ENCODE results near the gene ALKAL2. TPM values are rescaled to one million over a fixed set of nuclear protein-coding genes. Genes with fewer than 3 reads are reported as not detected.
"Not testable (repeated sequence)": the region's sequence is repeated elsewhere in the genome, so short reads cannot be mapped to it uniquely, and the experiment has no call there.

The ALKAL2 gene, protein sequence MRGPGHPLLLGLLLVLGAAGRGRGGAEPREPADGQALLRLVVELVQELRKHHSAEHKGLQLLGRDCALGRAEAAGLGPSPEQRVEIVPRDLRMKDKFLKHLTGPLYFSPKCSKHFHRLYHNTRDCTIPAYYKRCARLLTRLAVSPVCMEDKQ
- 1 to 10 TPM in 7 of 12 donors, under 1 TPM in 3, not detected in 2; 0.57 to 2.1 (median 1.3) TPM for polyA plus RNA-seq (ENCODE audit: insufficient read length in 12 of 12)
- long read RNA-seq, donor 1, partial matches to known transcripts = 0 of 3 reads
- long read RNA-seq, donor 1, other reads (novel, unspliced or antisense) = 0 of 3 reads
- long read RNA-seq, donor 2 = 0 reads
- long read RNA-seq, donor 3 = 0 reads
- long read RNA-seq, donor 4 = 0 reads
- long read RNA-seq, donor 5, partial matches to known transcripts = 0 of 1 reads
- long read RNA-seq, donor 5, other reads (novel, unspliced or antisense) = 0 of 1 reads
- long read RNA-seq, donor 6 = 0 reads
- long read RNA-seq, donor 7 = 0 reads
- long read RNA-seq, donor 8 = 0 reads
- long read RNA-seq, donor 9, partial matches to known transcripts = 0 of 1 reads
- long read RNA-seq, donor 9, other reads (novel, unspliced or antisense) = 0 of 1 reads
- long read RNA-seq, donor 10 = 0 reads
- long read RNA-seq, donor 11, partial matches to known transcripts = 0 of 1 reads
- long read RNA-seq, donor 11, other reads (novel, unspliced or antisense) = 0 of 1 reads

DNA sequence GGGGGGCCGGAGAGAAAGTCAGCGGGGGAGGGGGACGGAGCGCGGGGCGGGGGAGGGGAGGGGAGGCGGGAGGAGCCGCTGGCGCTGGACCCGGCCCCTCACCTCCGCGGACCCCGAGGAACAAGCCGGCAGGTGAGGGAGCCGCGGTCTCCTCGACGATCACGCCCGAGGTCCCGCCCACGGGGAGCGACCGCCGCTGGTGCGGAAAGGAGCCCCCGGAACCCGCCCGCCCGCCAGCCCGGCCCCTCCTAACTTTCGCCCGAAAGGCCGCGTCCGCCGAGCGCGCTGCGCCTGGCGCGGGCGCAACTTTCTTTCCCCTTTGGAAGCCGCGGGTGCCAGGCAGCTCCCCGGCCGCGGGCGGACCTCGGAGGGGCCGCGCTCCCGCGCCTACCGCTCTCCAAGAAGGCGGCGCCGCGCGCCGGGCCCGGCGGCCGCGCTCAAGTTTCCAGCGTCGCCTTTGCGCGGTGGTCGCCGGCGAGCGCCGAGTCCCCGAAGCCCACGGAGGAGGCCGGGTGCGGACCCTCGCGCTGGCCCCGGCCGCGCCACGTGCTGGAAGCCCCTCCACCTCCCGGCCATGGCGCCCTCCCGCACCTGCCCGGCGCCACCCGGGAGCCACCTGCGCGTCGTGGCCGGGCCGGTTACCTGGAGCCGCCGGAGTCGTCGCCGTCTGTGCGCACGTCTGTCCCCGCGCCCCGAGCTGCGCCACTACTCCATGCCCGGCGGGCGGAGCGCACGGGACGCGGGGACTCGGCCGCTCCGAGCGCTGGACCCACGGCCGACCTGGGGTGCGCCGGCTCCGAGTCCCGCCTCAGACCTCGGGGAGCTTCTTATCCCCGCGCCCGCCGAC is at the start of gene ALKAL2:
Gene ALKAL2, minus strand, starts transcription at position 181 of the 847 bp plus-strand sequence. CDS start 256 bp downstream, outside the sequence.
- no peak for DNase-seq

DNA sequence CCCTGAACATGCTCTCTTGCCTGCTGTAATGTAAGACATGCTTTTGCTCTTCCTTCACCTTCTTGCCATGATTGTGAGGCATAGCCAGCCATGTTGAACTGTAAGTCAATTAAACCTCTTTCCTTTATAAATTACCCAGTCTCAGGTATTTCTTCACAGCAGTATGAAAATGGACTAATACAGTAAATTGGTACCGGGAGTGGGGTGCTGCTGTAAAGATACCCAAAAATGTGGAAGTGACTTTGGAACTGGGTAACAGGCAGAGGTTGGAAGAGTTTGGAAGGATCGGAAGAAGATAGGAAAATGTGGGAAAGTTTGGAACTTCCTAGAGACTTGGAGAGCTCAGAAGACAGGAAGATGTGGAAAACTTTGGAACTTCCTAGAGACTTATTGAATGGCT is 49.1 kb upstream of the ALKAL2 start:
- not testable (repeated sequence) for DNase-seq

DNA sequence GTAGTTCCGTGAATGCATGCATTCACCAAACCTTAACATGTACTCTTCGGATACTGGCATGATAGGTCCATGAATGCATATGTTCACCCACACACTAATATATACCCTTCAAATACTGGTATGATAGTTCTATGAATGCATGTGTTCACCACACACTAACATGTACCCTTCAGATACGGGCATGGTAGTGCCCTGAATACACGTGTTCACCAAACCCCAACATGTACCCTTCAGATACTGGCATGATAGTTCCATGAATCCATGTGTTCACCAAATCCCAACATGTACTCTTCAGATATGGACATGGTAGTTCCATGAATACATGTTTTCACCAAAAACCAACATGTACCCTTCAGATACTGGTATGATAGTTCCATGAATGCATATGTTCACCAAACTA is 48.5 kb upstream of the ALKAL2 start:
- DNase-seq = no peak

DNA sequence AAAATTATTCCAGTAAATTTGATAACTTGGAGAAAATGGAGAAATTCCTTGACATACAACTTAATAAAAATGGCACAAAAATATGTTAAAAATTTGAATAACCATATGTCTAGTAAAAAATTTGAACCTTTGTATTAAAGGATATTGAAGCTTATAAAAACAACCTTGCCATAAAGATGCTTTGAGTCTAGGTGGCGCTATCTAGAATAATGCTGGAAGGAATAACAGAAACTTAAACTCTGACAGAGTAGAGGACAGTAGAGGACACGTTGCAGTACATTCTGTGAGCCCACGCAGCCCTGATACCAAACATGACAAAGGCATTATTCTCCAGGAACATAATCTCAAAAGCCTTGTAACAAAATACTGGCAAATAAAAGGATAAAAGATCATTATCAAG is 44.7 kb upstream of the ALKAL2 start:
- DNase-seq = no peak

DNA sequence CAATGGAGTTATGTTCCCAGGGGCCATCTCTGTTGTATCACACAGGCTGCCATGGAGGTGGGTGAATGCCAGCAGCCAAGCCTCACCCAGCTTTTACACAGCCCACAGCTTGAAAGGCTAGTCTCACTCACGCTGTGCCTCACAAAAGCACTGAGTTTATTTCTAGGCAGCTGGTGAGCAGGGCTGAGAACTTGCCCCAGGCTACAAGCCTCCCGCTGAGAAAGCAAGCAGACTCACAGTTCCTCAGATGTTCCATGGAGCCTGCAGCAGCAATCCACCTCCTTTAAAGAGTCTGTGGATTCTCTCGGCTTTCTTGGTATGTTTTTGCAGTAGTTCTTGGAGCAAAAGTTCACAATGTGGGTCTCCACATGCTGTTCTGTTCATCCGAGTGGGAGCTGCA is 40.9 kb upstream of the ALKAL2 start:
- DNase-seq = no peak

DNA sequence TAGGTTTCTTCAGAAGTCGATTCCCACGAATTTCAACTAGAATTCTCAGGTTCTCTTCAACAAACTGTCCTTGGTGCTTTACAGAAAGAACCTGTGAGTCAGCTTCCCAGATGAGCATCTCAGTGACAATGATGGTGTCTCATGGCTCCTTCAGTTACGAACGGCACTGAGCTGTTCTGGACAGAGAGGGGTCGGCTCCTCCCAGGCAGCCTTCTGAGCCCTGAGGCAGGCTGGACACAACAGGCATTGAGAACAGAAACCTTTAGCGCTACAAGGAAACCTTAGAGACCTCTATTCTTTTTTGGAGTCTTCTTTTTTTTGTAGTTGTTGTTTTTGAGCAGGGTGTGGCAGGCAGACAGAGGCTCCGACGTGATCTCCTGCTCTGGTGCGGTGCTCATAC is 35.1 kb upstream of the ALKAL2 start:
- no peak for DNase-seq

DNA sequence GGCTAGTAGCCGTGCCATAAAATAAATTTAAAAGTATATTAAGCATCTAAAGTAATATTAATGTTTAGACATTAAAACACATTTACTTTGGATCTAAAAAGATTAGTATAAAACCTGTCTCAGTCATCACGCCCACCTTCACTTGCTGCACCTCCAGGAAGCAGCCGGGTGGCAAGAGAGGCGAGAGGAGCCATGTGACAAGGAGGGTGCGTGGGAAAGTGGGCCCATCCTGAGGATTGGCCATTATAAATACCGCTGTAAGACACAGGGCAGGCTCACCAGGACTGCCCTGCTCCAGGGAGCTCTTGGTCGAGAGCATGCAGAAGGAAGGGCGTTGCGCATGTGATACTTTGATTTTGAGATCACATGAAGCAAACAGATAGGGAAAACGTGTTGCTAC is 34.4 kb upstream of the ALKAL2 start:
- no peak for DNase-seq

DNA sequence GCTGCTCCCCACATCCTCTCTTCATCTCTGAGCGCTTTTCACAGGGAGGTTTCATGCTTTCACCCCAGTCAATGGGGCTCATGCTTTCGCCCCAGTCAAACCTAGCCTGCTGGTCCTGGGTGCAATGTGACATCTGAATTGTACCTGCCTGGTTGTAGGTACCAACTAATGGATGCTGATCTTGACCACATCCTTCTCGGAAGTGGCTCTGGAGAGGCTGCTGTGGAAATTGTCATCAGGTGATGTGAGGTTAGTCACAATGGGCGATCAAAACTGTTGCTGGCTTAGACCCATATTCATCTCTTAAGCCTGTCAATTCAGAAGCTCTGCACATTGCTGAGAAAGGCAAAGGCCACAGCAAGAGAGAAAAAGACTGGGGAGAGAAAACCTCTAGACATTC is 32.7 kb upstream of the ALKAL2 start:
- no peak for DNase-seq

DNA sequence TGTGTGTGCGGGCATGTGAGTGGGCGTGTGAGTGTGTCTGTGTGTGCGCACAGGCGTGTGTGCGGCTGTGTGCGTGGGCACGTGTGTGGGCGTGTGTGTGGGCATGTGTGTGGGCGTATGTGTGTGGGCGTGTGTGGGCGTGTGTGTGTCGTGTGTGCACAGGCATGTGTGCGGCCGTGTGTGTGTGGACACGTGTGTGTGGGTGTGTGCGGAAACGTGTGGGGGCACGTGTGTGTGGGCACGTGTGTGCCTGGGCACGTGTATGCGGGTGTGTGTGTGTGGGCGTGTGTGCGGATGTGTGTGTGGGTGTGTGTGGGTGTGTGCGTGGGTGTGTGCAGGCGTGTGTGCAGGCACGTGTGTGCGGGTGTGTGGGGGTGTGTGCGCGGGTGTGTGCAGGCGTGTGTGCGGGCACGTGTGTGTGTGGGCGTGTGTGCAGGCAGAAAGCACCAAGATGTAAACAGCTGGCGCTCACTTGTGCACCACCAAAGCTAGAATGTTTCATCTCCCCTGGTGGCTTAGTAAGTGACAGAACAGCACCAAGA is 31.2 kb upstream of the ALKAL2 start:
- DNase-seq = no peak

DNA sequence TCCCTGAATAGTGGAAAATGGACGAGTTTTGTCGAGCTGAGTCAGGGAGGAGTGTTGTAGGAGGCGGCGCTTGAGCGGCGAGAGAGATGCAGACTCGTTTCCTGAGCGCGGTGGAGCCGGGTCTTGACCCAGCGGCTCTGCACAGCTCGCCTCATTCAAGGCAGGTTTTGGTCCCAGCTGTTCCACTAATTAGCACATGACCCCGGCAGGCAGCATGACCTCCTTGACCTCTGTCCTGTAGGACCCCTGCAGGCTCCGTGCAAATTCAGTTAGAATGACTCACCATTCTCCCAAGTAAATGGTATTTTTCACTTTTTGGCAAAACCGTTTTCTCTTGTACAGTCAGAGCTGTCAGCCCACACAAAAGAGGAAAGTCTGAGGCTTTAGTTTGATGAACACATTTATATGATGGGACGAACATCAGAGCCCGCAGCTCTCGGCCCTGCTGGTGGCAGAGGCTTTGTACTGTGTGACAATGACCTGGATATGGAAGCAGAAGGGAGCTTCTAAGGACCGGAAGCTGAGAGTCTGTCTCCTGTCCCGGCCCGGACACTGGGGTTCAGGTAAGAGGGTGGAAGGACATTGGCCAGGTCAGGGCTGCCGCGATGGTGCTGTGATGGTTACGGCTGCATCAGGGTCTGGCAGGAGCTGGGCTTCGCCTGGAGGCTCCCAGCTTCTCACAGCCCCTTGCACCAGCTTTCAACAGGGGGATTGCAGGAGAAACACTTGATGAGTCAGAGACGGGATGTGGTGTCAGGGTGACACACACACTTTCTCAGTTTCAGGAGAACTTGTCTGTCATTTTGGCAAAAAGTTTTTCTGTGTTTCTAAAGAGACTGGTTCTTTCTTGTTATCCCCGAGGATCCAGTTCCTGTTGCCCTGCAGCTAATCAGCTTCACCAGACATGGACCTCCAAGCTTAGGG is 29.9 kb upstream of the ALKAL2 start:
- no peak for DNase-seq

DNA sequence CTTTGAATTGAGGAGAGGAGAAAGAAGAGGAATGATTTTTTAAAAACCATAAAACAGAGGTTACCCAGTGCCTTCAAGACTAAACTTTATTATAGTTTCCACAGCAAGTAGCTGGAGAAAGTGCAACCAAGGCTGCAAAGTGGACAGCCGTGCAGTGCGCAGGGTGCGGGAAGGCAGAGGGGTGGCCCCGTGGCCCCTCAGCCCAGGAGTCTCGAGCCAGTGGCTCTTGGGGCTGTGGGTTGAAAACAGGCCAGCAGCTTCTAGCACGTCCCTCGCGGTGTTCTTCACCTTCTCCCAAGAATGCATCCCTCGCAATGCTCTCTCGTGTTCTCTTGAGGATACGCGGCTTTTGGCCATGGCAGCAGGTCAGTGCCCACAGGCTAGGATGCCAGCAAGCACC is 28.5 kb upstream of the ALKAL2 start:
- no peak for DNase-seq

DNA sequence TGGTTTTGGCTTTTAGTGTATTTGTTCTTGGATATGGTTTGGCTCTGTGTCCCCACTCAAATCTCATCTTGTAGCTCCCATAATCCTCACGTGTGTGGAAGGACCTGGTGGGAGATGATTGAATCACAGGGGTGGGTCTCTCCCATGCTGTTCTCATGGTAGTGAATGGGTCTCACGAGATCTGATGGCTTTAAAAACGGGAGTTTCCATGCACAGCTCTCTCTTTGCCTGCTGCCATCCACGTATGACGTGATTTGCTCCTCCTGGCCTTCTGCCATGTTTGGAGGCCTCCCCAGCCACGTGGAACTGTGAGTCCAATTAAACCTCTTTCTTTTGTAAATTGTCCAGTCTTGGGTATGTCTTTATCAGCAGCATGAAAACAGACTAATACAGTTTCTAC is 28.0 kb upstream of the ALKAL2 start:
- DNase-seq = not testable (repeated sequence)

DNA sequence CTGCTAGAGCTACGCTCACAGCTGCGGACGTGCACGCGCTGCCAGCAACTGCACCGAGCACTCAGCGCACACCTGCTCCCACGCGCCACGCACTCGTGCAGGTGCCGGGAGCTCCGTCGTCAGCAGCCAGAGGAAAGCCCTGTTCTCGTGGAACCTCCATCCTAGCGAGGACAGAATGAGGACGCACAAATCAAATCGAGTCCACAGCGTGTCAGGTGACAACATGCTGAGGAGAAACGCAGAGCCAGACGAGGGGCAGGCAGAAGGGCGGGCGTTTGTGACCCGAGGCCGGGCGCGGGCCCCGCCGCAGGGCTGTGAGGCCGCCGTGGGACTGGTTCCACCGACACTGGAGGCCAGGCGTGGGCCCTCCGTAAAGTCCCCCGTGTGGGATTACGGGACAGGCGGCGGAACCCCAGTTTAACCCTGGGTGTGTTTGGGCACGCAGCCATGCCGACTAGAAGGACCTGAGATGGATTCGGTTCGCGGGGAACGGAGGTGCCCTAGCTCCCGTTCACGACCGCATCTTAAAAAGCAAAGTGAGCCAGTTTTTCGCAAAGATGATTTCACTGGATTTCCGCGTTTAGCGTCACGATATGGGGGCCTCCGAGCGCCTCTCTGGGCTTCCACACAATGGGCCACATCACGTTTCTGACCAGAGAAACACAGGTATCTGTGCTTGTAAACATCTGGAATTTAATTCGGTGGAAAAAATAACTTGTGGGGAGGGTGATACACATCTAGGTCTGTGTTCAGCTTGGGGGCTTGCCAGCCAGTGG is 26.9 kb upstream of the ALKAL2 start:
- DNase-seq = no peak

DNA sequence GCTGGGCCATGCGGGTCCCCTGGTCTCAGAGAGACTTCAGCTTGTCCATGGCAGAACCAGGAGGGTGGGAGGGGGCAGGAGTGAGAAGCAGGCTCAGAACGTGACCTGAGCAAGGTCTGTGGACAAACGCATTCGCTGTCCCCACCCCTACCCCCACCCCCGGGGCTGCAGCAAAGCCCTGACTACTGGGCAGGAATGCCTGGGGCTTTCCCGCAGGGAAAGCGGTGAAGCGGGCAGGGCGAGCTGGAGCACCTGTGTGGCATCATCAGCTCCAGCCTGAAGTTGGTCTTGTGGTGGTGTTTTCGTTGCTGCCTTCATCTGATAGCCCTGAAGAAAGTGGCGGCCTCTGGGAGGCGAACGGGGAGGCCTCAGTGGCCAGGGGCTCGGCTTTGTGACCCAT is 26.1 kb upstream of the ALKAL2 start:
- no peak for DNase-seq

DNA sequence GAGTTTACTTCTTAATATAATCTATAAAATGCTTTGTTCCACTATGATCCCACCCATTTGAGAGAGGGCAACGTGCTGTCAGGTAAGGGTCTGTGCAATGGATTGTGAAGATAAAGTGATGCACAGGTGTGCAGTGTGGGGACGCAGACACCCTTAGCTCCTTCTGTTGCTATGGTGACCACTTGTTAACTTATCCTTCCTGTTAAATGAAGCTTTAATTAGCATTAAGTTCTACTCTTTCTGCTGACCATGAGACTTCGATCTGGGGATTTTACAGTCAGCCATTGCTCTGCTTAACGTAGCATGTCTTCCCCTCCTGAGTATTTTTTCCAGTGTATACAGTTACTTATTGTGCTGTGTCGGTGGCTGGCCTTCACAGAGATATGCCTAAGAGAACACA is 23.1 kb upstream of the ALKAL2 start:
- no peak for DNase-seq

DNA sequence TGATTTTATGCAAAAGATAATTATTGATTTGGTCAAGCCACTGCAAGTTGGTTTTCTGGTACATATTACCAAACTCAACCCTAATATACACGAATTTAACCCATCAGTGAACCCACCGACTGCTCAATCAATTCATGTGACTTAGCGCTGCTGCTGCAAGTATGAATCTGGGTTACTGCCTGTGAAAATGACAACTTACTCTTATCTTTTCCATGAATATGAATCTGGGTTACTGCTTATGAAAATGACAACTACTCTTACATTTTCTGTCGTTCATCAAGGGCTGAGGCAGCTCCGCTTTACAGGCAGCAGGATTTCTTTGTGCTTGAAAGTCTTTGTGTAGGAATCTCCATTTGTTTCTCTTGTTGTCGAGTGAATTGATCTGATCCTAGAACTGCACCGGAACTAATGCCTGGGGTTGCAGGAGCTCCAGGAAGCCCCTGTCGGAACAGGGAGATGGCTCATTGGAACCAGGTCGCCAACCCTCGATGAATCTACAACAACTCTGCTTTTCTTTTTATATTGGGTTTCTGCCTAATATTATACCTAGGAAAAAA is 22.1 kb upstream of the ALKAL2 start:
- DNase-seq = no peak

DNA sequence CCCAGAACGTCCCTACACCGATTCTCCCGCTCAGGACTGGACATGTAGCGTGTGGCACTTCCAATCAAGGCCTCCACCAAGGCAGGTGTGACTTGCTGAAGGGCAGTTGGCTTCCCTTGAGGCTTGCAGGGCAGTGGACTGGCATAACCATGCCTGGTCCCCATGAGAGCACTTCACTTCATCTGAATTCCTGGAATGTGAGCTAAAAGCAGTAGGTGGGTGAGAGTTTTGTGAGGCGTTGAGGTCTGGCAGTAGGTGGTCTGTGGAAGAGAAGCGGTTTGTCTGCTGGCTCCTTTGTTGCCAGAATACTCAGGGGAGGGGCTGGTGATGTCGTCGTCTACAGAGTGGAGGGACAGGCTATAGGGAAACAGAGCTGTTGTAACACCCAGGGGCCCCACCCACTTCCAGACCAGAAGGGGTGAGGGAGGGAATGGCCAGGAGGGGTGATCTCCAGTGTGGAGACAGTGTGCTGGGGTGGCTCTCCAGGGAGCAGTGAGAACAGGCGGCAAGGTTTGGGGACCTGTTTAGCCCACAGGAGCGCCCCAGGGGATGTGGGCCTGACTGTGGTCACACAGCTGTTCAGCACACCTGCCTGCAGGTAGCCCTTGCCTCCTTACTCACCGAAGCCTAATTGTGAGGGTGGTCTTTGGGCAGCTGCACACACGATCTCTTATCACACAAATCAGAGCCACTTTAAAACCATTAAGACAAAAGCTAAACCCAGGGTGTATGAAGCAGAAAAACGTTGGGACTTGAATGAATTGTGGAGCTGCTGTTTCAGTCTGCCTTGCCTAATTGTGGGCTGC is 21.5 kb upstream of the ALKAL2 start:
- DNase-seq = no peak

DNA sequence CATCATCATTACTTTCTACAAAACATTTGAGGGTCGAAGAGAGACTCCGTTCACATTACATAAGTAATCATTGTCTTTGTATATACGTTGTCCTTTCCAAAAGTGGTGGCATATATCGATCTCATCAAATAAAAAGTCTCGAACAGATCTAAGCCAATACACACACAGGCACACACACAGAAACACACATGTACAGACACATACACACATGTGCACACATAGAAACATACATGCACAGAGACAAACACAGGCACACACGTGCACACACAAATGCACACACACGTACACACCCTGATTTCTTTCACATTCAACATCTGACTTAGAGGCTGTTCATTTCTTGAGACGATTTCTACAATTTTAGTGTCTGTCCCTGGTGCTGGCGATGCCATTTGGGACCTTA is 17.5 kb upstream of the ALKAL2 start:
- no peak for DNase-seq

DNA sequence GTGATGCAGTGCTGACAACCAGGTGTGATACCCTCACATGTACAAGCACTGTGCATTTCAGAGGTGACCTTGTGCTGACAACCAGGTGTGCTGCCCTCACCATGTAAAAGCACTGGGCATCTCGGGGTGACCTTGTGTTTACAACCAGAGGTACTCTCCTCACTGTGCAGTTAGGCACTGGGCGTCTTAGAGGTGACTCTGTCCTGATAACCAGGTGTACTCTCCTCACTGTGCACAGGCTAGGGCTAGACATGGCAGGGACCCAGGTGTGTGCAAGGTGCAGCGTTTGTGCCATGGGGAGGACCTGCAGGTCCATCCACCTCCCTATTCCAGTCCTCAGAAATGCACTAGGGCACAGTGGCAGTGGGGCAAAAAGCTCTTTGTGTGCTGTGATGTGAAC is 8.5 kb upstream of the ALKAL2 start:
- no peak for DNase-seq
